Cardiac muscle cell (in vitro differentiated cells and primary cell): ENCODE measurements around the gene CDH23. TPM values are rescaled to one million over a fixed set of nuclear protein-coding genes. Genes with fewer than 3 reads are reported as not detected.

Experiments used
- DNase-seq, 2 donors: peaks; one replicate each; pipeline versions ENCODE4 v3.0.0 to v3.0.0-alpha.2; 2010 to 2017; ENCODE audit warnings: low read depth in 1 of 2, low spot score in 1 of 2
- H3K27ac ChIP-seq: fragments of 200-600 bp; sonication (generic); 2 replicates; pipeline ENCODE4 v1.5.1; 2016
- H3K27me3 ChIP-seq: fragments of 200-600 bp; sonication (generic); 2 replicates; pipeline ENCODE4 v1.6.0; 2016; ENCODE audit warnings: control low read depth
- H3K36me3 ChIP-seq: fragments of 200-600 bp; sonication (generic); 2 replicates; pipeline ENCODE4 v1.5.1; 2016; ENCODE audit warnings: control low read depth
- H3K4me1 ChIP-seq: fragments of 200-600 bp; sonication (generic); 2 replicates; pipeline ENCODE4 v1.8.1; 2017; ENCODE audit warnings: low read depth, mild to moderate bottlenecking, mixed run types
- H3K4me3 ChIP-seq: fragments of 200-600 bp; sonication (generic); 2 replicates; pipeline ENCODE4 v1.5.1; 2016; ENCODE audit warnings: mild to moderate bottlenecking
- H3K9me3 ChIP-seq: fragments of 200-600 bp; sonication (generic); 2 replicates; pipeline ENCODE4 v1.5.1; 2017; ENCODE audit warnings: low read depth, mild to moderate bottlenecking, control low read depth
- polyA plus RNA-seq: library from polyadenylated mRNA; unstranded; fragments of >200 nt; fragmentation: Nextera tagmentation; extraction: Ambion mirVana; gene quantifications from 2 replicates; pipeline ENCODE4 v1.2.1, GENCODE V29; 2016
- total RNA-seq: library from RNA; depleted of rRNA; stranded (reverse); fragments of >200 nt; gene quantifications from 2 replicates; pipeline ENCODE4 v1.2.3, GENCODE V29; 2016
- TF ChIP-seq, protein P1 (sequence below): IDR thresholded peaks from 2 replicates; pipeline ENCODE4 v1.5.1; 2012; ENCODE audit warnings: low read depth, mild to moderate bottlenecking, low read length

The CDH23 gene
- total and polyA plus RNA-seq, 2 experiments from 2014 or later = 0.05 to 0.51 TPM

- no peaks in the 10 kb centered on the region for H3K36me3 ChIP-seq
- TF ChIP-seq, protein P1, sequence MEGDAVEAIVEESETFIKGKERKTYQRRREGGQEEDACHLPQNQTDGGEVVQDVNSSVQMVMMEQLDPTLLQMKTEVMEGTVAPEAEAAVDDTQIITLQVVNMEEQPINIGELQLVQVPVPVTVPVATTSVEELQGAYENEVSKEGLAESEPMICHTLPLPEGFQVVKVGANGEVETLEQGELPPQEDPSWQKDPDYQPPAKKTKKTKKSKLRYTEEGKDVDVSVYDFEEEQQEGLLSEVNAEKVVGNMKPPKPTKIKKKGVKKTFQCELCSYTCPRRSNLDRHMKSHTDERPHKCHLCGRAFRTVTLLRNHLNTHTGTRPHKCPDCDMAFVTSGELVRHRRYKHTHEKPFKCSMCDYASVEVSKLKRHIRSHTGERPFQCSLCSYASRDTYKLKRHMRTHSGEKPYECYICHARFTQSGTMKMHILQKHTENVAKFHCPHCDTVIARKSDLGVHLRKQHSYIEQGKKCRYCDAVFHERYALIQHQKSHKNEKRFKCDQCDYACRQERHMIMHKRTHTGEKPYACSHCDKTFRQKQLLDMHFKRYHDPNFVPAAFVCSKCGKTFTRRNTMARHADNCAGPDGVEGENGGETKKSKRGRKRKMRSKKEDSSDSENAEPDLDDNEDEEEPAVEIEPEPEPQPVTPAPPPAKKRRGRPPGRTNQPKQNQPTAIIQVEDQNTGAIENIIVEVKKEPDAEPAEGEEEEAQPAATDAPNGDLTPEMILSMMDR = no peak
- H3K4me3 ChIP-seq = no peak overlapping the region
- H3K27me3 ChIP-seq = no peaks in the 10 kb centered on the region
- no peaks in the 10 kb centered on the region for H3K4me1 ChIP-seq
- H3K9me3 ChIP-seq = no peaks in the 10 kb centered on the region
- DNase-seq = no peak
- H3K27ac ChIP-seq = no peak overlapping the region
Observed at GRCh38 chr10:71798308-71798624, 401.5 kb downstream of the CDH23 start.

DNA sequence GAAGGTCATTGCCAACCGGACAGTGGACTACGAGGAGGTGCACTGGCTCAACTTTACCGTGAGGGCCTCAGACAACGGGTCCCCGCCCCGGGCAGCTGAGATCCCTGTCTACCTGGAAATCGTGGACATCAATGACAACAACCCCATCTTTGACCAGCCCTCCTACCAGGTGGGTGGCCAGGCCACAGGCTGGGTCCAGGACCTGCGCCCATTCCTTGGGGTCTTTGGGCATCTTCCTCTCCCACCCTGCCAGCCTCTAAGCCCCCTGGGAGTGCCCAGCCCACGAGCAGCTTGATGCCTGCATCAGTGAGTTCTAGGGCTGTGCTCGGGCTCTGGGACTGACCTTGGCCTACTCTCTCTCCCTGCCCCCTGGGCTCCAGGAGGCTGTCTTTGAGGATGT lies 402.4 kb downstream of the CDH23 start:
- no peak overlapping the region for H3K27ac ChIP-seq
- DNase-seq = no peak
- no peak overlapping the region for H3K4me3 ChIP-seq
- no peaks in the 10 kb centered on the region for H3K36me3 ChIP-seq
- H3K27me3 ChIP-seq = no peaks in the 10 kb centered on the region
- no peaks in the 10 kb centered on the region for H3K9me3 ChIP-seq
- H3K4me1 ChIP-seq = no peaks in the 10 kb centered on the region
- TF ChIP-seq, protein P1 = no peak

DNA sequence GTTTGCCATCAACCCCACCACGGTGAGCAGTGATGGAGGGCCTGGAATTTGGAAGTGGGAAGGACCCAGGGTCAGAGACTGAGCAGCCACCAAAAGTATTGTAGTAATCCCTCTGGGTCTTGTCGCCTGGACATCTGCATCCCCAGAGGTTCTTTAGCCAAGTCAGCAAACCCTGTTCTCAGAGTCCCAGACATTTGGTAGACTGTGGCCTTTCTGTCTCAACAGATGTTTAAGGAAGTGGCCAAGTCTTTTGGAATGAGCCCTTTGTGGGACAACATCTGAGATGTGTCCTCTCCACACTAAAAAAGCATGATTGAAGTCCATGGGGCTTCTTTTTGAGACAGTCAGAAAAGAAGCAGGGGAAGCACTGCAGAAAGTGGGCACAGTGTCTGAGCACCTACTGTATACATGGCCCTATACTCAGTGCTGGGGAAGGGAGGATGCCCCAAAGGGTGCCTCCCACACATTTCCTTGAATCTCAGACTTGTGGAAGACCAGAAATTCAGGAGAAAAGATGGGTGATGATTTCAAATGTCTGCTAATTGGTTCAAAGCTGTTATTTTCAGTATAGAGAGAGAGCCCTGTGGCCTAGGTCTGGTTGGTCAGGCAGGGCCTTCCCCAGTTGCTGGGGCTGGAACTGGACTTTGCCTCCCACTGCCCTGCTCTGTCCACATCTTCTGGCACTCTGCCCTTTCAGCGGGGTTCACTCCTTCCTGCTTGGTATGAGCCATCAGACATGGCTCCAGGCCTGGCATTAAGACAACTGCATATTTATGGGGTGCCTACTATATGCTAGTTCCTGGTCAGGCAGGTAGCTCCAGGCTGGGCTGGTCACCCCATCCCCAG lies 403.1 kb downstream of the CDH23 start:
- H3K27me3 ChIP-seq = peaks cover 4% of the 10 kb centered on the region
- H3K4me3 ChIP-seq = no peak overlapping the region
- H3K36me3 ChIP-seq = no peaks in the 10 kb centered on the region
- peak in 1 of 2 donors; percentile 32 for DNase-seq
- no peaks in the 10 kb centered on the region for H3K4me1 ChIP-seq
- H3K27ac ChIP-seq = no peak overlapping the region
- TF ChIP-seq, protein P1 = no peak
- H3K9me3 ChIP-seq = no peaks in the 10 kb centered on the region

GRCh38 chr10:71801361-71801760 lies 404.6 kb downstream of the CDH23 start:
- TF ChIP-seq, protein P1 = no peak
- Histone ChIP-seq H3K4me3 (no peak overlapping the region), H3K4me1 (no peaks in the 10 kb centered on the region), H3K36me3 (no peaks in the 10 kb centered on the region), H3K27ac (no peak overlapping the region), H3K27me3 (peaks cover 18% of the 10 kb centered on the region), H3K9me3 (no peaks in the 10 kb centered on the region)
- no peak for DNase-seq

GRCh38 chr10:71802235-71802634 lies 405.5 kb downstream of the CDH23 start:
- Histone ChIP-seq H3K4me1 (no peaks in the 10 kb centered on the region), H3K9me3 (no peaks in the 10 kb centered on the region), H3K36me3 (no peaks in the 10 kb centered on the region), H3K4me3 (no peak overlapping the region), H3K27ac (no peak overlapping the region), H3K27me3 (peaks cover 22% of the 10 kb centered on the region)
- TF ChIP-seq, protein P1 = no peak
- DNase-seq = no peak
